GM19395 (cell line): ENCODE results near the gene MINDY4.
"Not testable (repeated sequence)": the region's sequence is repeated elsewhere in the genome, so short reads cannot be mapped to it uniquely, and the experiment has no call there.

Experiments
- ATAC-seq: cut with Tn5 transposase; IDR thresholded peaks from one replicate; pipeline ENCODE4 v1.9.1; 2021; ENCODE audit warnings: mild to moderate bottlenecking, moderate library complexity; ENCODE audit not compliant: unreplicated experiment

The MINDY4 gene

GRCh38 chr7:30799206-30799975 lies 28.2 kb downstream of the MINDY4 start:
- peak; percentile 73 for ATAC-seq

GRCh38 chr7:30799976-30800661 lies 28.9 kb downstream of the MINDY4 start:
- ATAC-seq: peak; percentile 1

GRCh38 chr7:30800785-30801252 lies 29.6 kb downstream of the MINDY4 start:
- peak; percentile 40 for ATAC-seq

DNA sequence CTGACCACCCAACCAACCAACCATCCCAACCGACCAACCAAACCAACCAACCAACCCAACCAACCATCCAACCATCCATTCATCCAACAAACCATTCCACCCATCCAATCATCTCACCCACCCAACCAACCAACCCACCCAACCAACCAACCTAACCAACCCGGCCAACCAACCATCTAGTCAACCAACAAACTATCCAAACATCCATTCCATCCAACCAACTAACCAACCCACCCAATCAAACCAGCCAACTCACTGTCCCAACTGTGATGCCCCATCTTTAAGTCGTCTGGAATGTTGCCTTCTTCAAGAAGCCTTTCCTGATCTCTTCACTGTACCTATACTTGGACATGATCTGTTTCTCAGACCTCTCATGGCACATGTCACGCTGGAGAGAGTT lies 31.6 kb downstream of the MINDY4 start:
- ATAC-seq: no peak

DNA sequence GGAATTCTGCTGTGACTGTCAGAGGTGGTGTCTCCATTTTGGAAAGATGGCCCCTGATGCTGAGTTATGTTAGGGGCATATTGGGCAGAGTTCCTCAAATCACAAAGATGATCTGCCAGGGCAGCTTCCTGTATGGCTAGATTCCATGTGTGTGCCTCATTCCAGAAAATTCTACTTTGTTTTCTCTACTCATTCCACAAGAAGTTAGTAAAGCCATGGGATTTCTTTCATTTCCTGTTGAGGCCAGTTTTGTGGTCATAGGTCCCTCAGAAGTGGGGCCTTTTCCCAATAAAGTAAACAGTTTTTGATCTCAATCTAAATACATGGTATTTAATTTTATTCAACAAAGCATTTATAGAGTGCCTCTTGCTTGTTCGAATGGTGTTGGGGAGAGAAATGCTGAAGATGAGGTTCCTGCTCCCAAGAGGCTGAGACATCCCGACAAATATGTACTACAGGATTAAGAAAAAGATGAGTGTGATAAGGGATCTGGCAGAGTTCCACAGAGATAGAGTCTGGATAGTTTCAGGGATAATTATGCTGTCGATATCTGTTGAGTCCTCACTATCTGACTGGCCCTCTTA lies 33.0 kb downstream of the MINDY4 start:
- ATAC-seq: no peak

DNA sequence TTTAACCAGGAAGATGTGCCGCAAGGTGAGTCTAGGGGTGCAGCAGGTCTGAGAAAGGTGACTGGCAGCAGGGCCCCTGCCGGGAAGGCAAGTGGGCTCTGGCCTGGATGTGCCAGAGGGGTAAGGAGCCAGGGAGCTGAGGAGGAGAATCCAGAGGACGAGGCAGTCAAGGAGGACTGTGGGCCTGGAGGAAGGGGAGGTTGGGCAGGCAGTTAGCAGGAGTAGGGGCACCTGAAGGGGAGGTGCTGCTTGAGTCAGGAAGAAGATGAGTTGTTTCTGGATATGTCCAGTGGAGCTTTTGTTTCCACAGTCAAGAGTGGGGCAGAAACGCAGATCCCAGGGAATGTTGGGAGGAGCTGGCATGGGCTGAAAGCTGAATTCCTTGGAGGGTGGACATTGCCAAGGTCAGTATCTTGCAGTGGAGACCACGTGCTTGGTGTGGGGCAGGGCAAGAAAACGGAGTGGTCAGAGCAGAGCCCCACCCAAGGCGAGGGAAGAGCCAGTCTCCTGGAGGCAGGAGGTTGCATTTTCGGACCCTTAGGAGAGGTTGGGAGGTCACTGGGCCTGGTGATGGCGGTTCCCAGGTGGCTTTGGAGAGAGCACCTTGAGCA lies 34.0 kb downstream of the MINDY4 start:
- no peak for ATAC-seq

DNA sequence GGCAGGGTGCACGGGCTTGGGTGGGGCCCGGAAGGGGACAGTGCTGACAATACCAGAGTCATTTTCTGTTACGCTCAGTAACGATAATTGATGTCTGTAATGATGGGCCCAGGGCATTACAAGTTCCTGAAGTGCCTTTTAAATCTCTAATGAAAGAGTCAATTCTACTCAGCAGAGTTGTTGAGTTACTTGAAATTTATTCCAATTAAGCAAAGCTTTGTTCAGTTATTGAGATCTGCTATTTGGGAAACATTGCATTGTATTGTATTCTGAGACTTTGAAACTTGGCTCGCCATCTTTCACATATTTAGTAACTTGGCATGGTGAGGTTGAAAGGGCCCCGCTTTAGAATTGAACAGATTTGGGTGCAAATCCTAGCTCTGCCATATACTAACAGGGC lies 34.7 kb downstream of the MINDY4 start:
- ATAC-seq: no peak

DNA sequence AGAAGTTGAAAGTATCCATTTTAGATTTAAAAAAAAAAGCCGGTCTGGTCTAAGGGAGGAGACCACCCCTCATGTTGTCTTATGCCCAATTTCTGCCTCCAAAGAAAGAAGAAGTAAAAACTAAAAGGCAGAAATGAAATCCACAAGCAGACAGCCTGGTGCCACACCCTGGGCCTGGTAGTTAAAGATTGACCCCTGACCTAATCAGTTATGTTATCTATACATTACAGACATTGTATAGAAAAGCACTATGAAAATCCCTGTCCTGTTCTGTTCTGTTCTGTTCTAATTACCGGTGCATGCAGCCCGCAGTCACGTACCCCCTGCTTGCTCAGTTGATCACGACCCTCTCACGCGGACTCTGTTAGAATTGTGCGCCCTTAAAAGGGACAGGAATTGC lies 36.3 kb downstream of the MINDY4 start:
- ATAC-seq: not testable (repeated sequence)

DNA sequence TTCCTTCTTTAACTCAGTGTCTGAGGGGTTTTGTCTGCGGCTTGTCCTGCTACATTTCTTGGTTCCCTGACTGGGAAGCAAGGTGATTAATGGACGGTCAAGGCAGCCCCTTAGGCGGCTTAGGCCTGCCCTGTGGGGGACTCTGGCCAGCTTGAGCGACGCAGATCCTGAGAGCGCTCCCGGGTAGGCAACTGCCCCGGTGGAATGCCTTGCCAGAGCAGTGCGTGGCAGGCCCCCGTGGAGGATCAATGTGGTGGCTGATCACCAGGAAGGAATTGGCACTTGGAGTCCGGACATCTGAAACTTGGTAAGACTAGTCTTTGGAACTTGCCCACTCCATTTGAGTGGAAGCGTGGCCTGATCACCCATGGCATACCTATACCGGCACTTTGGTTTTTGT lies 36.7 kb downstream of the MINDY4 start:
- ATAC-seq: not testable (repeated sequence)

DNA sequence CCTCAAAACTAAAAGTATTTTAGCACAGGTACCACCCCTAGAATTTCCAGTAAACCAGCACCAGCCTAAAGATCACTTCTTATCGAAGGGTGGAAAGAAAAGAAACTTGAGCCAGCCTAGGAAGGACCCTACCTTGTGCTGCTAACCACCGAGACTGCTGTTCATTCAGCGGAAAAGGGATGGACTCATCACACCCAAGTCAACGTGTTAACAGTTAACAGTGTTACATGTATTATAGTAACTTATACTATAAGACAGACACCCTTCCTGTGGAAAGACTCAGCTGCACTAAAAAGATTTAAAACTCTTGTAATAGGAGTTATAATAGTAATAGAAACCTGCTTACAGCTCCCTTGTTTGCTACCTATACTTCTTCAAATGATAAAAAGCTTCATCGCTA lies 39.8 kb downstream of the MINDY4 start:
- ATAC-seq: no peak

GRCh38 chr7:30812676-30813075 lies 41.5 kb downstream of the MINDY4 start:
- no peak for ATAC-seq

GRCh38 chr7:30813466-30813865 lies 42.2 kb downstream of the MINDY4 start:
- ATAC-seq: no peak

DNA sequence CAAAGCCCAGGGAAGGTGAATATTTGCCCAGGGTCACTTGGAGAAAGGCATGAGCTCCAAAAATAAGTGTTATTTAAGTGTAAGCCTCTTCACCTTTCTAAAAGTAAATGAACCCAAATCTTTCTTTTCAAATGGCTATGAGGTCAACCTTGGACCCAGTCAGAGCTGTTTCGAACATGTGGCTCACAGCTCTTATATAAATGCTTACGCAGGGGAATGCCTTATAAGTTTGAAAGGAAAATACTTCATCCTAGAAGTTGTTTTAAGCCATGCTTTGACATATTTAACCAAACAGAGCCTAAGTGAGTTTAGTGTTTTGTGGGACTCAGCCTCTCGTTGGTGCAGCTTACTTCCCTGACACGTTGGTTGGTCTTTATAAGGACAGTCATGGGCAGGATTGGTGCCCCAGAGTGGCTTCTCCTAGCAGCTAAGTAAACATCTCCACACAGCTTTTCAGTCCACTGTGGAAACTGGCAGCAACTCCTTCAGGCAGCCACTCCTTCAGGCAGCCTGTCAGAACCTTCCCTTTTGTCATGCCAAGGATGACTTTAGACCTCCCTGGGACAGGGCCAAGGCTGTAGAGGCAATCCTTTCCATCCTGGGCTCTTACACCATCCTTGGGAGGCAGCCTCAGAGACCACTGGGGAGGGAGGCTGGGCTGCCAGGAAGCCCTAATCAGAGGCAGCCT lies 43.6 kb downstream of the MINDY4 start:
- no peak for ATAC-seq

DNA sequence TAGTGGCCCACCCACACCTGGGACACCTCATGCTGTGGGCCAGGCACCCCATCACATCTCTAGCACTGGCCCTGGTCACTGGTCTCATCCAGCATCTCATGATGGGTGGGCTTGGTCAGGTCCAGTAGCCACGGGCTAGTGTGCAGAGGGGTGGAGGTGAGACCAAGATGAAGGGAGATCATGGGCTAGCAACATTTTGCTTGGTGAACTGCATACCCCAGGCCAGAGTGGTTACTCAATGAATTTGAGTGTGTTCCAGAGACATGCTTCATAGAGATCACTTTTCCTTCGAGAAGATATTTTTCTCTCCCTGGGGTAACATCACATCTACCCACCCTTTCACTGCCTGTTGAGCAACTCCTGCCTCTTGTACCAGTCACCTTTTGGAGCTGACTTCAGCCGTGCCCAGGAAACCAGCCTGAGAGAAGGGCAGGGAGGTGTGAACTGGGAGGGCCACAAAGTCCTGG lies 44.2 kb downstream of the MINDY4 start:
- ATAC-seq: no peak

DNA sequence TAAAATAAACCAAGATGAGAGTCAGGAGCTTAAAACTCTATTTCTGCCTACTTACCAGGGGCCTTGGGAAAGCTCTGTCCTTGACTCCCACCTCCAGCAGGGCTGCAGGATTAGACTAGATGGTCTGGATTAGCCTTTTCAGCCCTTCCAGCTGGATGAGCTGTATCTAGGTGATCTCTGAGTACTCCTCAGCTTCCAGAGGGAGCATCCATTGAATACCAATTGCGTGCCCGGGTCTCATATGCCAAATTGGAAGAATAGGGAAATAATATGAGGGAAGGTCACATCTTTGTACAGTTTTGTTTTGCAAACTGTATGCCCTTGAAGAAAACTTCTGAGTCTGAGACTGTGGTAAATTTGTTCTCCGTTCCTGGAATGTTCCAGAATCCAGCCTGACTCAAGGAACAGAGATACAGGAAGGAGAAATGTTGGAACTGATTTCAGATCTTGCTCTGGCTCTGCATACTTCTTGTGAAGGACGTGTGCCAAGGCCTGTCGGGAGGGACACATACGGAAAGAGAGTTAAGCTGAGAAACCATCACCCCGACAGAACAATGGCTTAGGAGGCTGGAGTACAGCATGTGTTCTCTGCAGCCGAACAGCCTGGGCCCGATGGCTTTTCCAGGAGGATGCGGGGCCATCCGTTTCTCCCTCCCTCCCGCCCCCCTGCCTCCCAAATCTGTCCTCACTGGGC lies 44.9 kb downstream of the MINDY4 start:
- no peak for ATAC-seq

DNA sequence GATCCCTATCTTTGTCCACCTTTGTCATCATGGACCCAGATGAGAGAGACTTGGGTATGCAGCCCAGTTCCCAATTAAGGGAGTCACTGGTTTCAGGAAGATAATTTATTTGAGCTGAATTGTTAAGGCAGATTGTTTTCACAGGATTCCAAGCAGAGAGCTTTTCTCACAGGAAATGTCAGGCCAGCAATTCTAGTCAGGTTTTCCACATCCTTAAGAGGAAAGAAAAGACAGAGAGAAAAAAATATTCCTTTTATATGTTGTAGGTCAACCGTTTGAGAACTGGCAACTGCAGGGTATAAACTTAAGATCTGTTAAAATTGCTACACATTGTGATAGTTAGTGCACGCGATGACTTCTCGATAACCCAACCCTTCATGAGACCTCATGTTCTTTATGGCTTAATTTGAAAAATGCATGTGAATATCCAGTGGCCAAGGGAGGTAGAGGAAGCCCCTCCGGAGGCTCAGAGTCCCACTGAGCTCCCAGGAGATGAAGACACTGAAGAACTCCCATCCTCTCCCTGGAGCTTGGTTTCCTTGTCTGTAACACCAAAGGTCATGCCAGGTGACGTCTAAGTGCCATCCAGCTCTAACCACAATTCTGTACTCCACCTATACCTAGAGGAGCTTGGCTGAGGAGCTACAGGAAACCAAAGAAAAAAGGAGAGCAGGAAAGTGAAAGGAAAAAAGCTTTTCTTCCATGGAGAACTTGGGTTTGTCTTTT lies 45.6 kb downstream of the MINDY4 start:
- no peak for ATAC-seq

- no peak for ATAC-seq
These were observed 46.2 kb downstream of the MINDY4 start for GRCh38 chr7:30817371-30817767.

DNA sequence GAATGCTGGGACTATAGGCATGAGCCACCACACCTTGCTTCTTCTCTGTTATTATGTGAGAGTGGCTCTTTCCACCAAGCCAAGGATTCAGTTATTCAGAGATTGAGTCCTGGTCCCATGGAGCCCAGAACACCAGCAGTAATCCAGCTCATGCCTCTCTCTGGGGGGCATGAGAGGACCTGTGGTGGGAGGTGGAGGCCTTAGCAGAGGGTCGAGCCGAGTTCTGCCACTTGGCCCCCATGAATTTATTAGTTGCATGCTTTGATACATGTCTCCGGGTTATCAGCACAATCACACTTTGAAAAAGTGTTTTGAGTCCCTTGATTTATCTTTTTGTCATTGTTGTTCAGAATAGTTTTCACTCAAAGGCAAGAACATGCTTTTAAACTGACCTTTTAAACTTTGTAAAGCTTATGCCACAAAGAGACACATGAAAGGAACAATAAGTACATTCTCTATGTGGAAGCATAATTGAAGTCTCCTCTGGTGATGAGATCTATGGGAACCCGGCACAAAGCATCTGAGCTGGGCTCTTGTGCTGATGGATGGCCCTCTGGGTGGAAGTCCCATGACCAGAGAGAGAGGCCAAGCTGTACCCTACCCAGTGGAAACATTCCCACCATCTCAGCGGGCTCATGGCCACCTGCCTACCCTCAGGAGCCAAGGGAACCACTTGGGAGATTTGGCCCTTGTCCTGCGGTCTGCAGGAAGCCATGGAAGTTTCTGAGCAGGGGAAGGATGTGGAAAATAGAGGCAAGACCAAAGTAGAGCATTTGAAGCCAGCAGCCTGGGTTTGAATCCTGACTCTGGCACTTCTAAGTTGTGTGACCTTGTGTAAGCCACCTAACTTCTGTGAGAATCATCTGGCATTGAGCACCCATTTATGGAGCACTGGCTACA lies 53.9 kb downstream of the MINDY4 start:
- ATAC-seq: no peak

GRCh38 chr7:30826181-30826580 lies 55.0 kb downstream of the MINDY4 start:
- ATAC-seq: no peak
